GM21576 (cell line): ENCODE data around the gene HOXB5.

ENCODE experiments used
- ATAC-seq: cut with Tn5 transposase; IDR thresholded peaks from one replicate; pipeline ENCODE4 v1.9.1; 2021; ENCODE audit warnings: mild to moderate bottlenecking, moderate library complexity; ENCODE audit not compliant: unreplicated experiment

The HOXB5 gene

DNA sequence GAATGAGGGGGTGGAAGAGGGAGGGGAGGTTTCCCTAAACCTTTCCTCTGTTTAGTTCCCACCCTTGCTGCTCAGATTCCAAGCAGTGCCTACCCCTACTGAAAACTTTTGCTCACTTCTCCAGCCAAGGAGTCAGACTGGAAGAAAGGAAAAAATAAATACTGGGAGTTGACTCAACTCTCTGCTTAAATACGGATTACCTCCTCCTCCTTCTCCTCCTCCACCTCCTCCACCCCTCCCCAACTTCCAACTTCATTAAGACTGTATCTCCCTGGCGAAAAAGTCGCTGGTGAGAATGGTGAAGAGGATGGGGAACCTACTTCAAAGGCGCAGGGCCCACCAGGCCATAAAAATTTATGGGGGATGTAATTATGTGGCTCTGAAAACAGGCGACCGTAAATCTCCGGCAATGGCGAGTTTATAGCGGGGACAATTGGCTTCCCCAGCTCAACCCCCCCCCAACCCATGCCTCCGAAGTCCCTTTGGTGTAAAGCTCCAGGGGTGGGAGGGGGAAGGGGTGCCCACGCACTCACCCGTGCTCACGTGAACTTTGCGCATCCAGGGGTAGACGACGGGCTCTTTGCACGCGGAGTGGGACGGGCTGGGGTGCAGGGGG lies 16.1 kb downstream of the HOXB5 start:
- ATAC-seq: no peak

DNA sequence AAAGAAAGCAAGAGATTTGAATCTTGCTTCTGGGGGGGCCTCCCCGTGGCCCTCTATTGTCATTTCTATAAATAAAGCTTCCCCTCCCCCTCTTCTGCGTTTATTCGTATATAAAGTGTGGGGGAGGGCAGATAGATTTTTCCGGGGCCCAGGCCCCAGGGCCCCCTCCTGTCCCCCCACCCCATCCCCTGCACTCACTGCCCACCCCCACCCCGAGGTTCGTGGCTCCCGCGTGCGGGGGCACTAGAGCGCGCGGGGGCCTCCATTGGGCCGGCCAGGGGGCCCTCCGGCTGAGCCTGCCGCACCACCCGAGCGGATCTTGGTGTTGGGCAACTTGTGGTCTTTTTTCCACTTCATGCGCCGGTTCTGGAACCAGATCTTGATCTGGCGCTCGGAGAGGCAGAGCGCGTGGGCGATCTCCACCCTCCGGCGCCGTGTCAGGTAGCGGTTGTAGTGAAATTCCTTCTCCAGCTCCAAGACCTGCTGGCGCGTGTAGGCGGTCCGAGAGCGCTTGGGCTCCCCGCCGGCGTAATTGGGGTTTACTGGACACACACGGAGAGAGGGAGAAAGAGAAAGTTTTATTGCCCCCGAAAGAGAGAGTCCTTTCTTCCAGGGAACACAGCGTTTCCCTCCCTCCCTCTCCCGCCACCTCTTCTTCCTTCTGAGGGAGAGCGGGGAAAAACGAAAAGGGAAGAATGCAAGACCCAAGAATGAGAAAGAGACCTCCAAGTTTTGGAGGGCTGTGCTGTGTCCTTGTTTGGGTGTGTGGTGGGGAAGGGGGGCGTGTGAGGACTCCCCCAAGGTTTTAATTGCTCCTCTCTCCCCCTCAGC lies 16.9 kb downstream of the HOXB5 start:
- ATAC-seq: no peak

DNA sequence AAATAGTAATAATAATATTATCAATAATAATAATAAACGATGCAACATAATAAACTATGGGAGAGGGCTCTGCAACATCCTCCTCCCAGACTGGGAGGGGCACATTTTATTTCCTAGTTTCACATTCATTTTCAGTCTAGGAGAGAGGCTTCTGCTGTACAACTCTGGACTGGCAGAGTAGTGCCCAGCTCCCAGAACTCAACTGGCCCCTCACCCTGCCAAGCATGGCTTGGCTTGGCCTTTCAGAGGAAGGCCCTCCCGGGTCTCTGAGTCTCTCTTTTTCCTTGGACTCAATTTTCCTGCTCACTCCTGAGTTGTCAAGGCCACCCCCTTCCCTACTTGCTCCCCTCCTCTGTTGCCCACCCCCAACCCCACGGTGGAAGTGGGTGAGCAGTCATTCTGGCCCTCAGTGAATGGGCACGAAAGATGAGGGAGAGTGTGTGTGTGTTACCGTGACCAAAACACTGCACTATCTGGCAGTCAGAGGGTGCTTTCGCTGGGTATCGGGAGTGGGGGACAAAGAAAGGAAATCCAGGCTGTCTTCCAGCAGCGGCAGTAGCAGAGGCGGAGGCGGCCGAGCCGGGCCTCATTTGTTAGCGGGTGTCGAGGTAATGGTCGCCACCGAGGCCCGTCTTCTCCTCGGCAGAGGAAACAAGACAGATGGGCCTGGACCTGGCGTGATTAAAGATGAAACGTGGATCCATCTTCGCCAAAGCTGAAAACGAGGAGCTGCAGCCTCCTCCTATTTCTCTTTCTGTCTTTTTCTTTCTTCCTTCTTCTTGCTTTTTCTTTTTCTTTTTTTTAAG lies 17.7 kb downstream of the HOXB5 start:
- ATAC-seq: no peak

DNA sequence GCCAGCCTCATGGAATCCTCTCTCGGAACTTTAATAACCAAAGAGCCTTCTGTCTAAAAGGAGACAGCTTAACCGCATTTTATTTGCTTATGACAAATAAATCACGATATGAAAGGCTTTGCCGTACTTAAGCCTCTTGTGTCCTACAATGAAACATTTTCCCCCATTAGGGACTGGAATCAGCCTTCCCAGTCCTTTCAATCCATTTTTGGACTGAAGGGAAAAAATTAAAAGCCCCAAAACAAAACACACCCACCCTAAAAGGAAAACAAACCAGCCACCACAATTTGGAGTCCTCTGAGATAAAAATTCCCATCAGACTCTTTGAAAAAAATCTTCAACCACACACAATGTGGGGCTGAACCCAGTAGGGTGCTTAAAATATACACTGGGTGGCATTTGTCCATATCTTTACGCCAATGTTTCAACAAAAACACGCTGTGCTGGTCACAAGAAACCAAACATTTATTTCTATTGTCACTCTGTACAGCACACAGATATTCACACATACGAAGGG lies 18.5 kb downstream of the HOXB5 start:
- no peak for ATAC-seq

DNA sequence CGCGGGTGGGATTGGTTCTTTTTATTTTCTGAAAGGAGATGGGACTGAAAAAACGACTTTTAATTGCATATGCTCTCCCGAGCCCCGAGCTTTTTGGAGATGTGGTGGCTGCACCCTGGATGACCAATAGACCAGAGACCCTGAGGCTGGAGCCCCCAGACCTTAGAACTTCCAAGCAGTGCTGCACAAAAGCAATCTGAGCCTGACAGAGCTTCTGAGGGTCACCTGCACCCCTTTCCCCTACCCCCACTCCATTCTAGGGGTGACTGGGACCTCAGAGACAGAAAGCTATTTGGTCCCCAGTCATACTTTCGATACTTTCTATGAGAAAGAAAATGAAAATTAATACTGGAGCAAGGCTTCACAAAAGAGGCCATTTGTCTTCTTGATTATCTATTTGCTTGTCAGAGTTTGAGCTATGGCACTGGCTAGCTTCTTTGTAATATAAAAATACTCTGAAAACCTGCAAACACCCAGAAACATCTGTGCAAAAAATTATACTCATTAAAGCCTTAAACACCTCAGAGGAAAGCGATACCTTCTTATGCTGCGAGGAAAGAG lies 19.0 kb downstream of the HOXB5 start:
- ATAC-seq: no peak

GRCh38 chr17:48571826-48572417 lies 21.7 kb downstream of the HOXB5 start:
- ATAC-seq: no peak

DNA sequence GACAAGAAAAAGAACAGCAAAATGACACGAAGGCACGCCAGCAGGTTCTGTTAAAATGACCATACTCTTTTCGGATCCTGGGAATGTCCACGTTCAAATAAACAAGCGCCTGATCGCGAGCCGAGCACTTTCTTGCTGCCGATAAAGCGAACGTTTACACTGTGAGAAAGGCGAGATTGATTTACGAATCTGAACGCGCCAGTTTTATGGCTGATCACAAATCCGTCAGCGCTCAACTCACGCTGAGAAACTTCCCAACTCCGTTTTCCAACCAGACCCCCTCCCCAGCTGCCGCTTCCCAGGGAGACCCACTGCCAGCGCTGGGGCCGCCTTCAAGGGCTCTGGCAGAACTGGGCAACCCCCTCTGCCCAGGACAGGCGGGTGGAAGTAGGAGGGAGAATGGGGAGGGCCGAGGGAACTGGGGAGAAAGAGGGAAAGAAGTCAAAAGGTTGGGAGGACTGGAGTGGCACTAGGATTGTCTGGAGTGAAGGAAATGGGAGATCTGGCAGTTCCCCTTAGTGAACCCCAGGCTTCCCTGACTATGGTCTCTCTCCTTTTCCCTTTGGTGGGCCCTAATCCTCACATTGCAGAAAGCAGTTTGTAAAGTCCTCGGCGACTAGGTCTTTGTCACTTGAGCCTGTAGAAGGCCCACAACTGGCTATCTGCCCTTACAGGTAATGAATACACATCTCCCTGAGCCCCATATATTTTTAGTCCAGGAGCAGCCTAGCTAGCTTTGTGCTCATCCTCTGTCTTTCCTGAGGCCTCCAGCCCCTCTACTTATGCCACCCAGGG lies 22.4 kb downstream of the HOXB5 start:
- ATAC-seq: no peak

GRCh38 chr17:48570325-48571023 lies 23.1 kb downstream of the HOXB5 start:
- no peak for ATAC-seq

DNA sequence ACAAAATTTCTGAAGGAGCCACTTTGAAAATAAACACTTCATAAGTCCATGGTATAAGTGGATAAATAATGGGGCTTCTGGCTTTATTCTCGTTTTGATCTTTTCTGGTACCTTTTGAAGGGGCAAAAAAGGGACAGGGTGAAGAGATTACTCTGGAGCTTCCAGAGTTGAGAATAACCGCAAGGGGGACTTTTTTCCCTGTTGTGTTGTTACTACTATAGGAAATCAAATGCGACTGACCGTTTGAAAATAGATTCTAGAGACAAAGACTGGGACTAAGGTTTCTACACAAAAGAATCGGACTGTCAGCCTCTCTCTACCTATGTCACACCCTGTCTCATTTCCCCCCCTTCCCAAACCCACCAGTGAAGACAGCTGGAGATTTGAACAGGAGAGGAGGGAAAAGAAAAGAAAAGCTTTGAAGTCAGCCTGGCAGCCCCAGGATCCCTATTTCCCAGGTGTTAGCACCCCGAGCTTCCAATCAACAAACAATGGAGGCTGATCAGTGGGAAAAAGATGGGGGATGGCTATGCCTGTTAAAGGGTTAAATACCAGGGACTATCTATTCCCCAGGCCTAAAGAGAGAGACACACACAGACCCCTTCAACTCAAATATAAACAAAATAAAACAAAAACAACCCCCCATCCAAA lies 23.8 kb downstream of the HOXB5 start:
- ATAC-seq: no peak

DNA sequence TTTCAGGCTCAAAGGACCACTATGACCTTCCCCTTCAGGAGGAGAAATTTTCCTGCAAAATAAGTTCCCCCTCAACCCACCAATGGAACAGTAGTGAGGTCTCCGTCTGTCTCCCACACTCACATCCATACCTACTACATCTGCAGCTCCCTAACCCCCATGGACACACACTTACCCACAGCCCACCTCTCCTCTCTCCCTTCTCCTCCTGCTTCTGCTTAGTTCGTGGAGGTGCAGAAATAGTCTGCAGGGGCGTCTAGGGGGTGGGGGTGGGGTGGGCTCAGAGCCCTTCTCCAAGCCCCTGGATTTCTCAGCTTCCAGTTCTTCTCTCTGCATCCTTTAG lies 24.4 kb downstream of the HOXB5 start:
- ATAC-seq: no peak

GRCh38 chr17:48568499-48569239 lies 24.9 kb downstream of the HOXB5 start:
- no peak for ATAC-seq

DNA sequence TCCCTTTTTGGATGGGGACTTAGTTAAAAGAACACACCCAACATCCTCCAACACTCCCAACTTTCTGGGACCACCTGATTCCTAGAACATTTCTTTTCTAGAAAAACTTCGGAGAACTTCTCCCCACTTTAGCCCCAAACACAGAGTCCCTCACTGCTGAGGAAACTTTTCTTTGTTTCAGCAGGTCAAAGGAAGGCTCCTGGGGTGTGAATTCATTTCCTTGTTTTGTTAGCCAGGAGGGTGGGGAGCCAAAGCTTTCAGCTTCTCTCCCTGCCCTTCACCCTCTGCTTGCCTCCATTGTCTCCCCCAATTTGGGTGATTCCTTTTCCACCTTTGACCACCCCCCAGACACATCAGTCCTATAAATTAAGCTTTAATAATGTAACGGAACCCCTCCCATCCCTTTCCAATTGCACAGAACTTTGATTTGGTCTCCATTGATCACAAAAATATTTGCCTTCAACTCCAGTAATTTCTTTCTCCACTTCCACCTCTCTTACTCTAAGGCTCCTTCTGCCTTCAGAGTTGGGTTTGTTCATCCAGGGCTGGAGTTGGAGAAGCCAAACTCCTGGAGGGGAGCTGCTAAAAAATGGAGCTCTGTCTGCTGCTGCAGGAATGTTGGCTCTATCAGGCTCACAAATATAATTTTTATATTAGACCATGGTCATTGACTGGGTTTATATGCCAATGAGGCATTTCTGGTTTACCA lies 25.8 kb downstream of the HOXB5 start:
- ATAC-seq: no peak

GRCh38 chr17:48567209-48567608 lies 26.4 kb downstream of the HOXB5 start:
- ATAC-seq: no peak

GRCh38 chr17:48566717-48567116 lies 26.9 kb downstream of the HOXB5 start:
- no peak for ATAC-seq

- no peak for ATAC-seq
Measured at GRCh38 chr17:48565925-48566710, 27.5 kb downstream of the HOXB5 start.

DNA sequence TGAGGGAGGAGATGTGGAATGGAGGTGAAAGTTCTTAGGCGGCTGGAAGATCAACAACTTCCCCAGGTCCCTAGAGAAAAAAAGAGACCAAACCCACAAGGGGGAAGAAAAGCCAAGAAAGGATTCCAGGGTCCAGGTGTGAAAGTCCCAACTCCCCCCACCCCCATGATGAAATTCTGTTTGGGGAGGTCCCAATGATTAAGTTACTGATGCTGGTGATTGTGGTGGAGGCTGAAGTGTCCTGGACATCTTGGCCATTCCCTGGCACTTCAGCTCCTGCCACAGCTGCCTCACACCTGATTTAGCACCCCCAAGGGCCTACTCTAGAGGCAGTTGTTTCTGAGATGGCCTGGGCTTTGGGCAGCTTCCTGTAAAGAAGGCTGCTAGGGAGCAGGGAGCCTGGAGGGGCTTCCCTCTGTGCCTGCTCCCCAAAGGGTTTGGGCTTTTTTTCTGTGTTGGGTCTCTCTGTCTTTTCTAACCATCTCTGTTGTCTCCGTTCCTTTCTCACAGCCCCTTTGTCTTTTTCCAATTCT lies 28.5 kb downstream of the HOXB5 start:
- no peak for ATAC-seq
